GM19395 (cell line): ENCODE results near the gene SEMA6C.
A peak's percentile ranks its signal among the peaks of the same experiment; 100 is the strongest.

ENCODE experiments used
- ATAC-seq: cut with Tn5 transposase; IDR thresholded peaks from one replicate; pipeline ENCODE4 v1.9.1; 2021; ENCODE audit warnings: mild to moderate bottlenecking, moderate library complexity; ENCODE audit not compliant: unreplicated experiment

Gene SEMA6C

GRCh38 chr1:151164732-151165280, 18.4 kb upstream of the SEMA6C start:
- no peak for ATAC-seq

GRCh38 chr1:151159373-151159772, 12.9 kb upstream of the SEMA6C start:
- ATAC-seq: no peak

- no peak for ATAC-seq
Measured at GRCh38 chr1:151158751-151159251, 12.4 kb upstream of the SEMA6C start.

- ATAC-seq: no peak
Measured at GRCh38 chr1:151158326-151158725, 11.9 kb upstream of the SEMA6C start.

- no peak for ATAC-seq
Measured at GRCh38 chr1:151157067-151157531, 10.7 kb upstream of the SEMA6C start.

- peak; percentile 74 for ATAC-seq
Measured at GRCh38 chr1:151156515-151156819, 10.0 kb upstream of the SEMA6C start, which contains the start of gene TNFAIP8L2. TNFAIP8L2 (plus strand) TSS chr1:151156649; CDS start chr1:151158698, 2,049 bp downstream.

GRCh38 chr1:151147665-151148064, 1.2 kb upstream of the SEMA6C start:
- no peak for ATAC-seq

- ATAC-seq: no peak
Measured at GRCh38 chr1:151147132-151147503, 687 bp upstream of the SEMA6C start.

GRCh38 chr1:151146072-151146411, 389 bp downstream of the SEMA6C start:
- ATAC-seq: no peak

GRCh38 chr1:151145304-151146071, 943 bp downstream of the SEMA6C start:
- ATAC-seq: no peak

- no peak for ATAC-seq
Measured at GRCh38 chr1:151144474-151145303, 1.7 kb downstream of the SEMA6C start.

GRCh38 chr1:151143986-151144385, 2.4 kb downstream of the SEMA6C start:
- no peak for ATAC-seq

- ATAC-seq: no peak
Measured at GRCh38 chr1:151143057-151143435, 3.4 kb downstream of the SEMA6C start.

- ATAC-seq: no peak
Measured at GRCh38 chr1:151142411-151143056, 3.9 kb downstream of the SEMA6C start.

- ATAC-seq: no peak
Measured at GRCh38 chr1:151137789-151138188, 8.6 kb downstream of the SEMA6C start.

GRCh38 chr1:151135433-151136385, 10.7 kb downstream of the SEMA6C start:
- ATAC-seq: no peak

GRCh38 chr1:151134991-151135390, 11.4 kb downstream of the SEMA6C start:
- no peak for ATAC-seq

- no peak for ATAC-seq
Measured at GRCh38 chr1:151134396-151134795, 12.0 kb downstream of the SEMA6C start.

GRCh38 chr1:151133018-151133806, 13.2 kb downstream of the SEMA6C start:
- ATAC-seq: no peak
